ENCODE results near the gene PGPEP1.

The PGPEP1 gene

DNA sequence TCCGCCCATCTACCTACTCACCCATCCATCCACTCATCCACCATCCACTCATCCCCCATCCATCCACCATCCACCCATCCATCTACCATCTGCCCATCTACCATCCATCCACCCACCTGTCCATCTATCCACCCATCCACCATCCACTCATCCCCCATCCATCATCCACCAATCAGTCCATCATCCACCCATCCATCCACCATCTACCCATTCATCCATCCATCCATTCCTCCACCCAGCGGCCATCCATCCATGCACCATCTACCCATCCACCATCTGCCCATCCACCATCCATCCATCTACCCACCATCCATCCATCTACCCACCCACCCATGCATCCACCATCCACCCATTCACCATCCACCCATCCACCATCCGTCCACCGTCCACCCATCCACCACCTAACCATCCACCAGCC, 45.4 kb upstream of the PGPEP1 start:
- Histone ChIP-seq H3K27me3 (ENCODE audit: low read depth, low read length) (no peaks in the 10 kb centered on the region), H2AFZ (ENCODE audit: low read depth, low read length) (no peak overlapping the region), H3K4me1 (ENCODE audit: low read length) (peaks cover 21% of the 10 kb centered on the region), H4K20me1 (ENCODE audit: insufficient read depth, low read length) (no peaks in the 10 kb centered on the region), H3K27ac (ENCODE audit: low read length) (no peak overlapping the region), H3K9ac (ENCODE audit: low read length) (no peak overlapping the region), H3K79me2 (ENCODE audit: low read length) (no peaks in the 10 kb centered on the region), H3K4me2 (ENCODE audit: low read length) (no peak overlapping the region), H3K36me3 (replicated peaks; ENCODE audit: low read depth, low read length) (no peaks in the 10 kb centered on the region), H3K9me3 (ENCODE audit: insufficient read depth, low read length) (no peaks in the 10 kb centered on the region), H3K4me3 (ENCODE audit: low read length) (no peak overlapping the region)
- TF ChIP-seq EZH2phosphoT487 (IDR thresholded peaks at IDR 0.05; ENCODE audit: low read depth): no peak
- TF ChIP-seq, protein P1, sequence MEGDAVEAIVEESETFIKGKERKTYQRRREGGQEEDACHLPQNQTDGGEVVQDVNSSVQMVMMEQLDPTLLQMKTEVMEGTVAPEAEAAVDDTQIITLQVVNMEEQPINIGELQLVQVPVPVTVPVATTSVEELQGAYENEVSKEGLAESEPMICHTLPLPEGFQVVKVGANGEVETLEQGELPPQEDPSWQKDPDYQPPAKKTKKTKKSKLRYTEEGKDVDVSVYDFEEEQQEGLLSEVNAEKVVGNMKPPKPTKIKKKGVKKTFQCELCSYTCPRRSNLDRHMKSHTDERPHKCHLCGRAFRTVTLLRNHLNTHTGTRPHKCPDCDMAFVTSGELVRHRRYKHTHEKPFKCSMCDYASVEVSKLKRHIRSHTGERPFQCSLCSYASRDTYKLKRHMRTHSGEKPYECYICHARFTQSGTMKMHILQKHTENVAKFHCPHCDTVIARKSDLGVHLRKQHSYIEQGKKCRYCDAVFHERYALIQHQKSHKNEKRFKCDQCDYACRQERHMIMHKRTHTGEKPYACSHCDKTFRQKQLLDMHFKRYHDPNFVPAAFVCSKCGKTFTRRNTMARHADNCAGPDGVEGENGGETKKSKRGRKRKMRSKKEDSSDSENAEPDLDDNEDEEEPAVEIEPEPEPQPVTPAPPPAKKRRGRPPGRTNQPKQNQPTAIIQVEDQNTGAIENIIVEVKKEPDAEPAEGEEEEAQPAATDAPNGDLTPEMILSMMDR (IDR thresholded peaks at IDR 0.05; ENCODE audit: low read depth, low read length): no peak

DNA sequence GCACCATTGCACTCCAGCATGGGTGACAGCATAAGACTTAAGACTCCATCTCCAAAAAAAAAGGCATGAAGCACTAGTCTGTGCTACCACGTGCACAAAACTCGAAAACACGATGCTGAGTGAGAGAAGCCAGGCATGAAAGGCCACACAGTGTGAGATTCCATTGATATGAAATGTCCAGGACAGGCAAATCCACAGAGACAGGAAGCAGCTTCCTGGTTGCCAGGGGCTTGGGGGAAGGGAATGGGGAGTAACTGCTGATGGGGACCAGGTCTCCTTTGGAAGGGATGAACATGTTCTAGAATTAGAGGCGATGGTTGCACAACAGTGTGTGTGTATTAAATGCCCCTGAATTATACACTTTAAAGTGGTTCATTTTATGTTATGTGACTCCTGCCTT, 43.1 kb upstream of the PGPEP1 start:
- H3K9ac ChIP-seq (ENCODE audit: low read length): no peak overlapping the region
- H3K4me1 ChIP-seq (ENCODE audit: low read length): peaks cover 8% of the 10 kb centered on the region
- no peak overlapping the region for H2AFZ ChIP-seq (ENCODE audit: low read depth, low read length)
- TF ChIP-seq, protein P1 (IDR thresholded peaks at IDR 0.05; ENCODE audit: low read depth, low read length): no peak
- no peak for TF ChIP-seq EZH2phosphoT487 (IDR thresholded peaks at IDR 0.05; ENCODE audit: low read depth)
- H3K4me3 ChIP-seq (ENCODE audit: low read length): no peak overlapping the region
- H3K36me3 ChIP-seq (replicated peaks; ENCODE audit: low read depth, low read length): no peaks in the 10 kb centered on the region
- H3K4me2 ChIP-seq (ENCODE audit: low read length): no peak overlapping the region
- H3K9me3 ChIP-seq (ENCODE audit: insufficient read depth, low read length): no peaks in the 10 kb centered on the region
- H4K20me1 ChIP-seq (ENCODE audit: insufficient read depth, low read length): no peaks in the 10 kb centered on the region
- H3K27me3 ChIP-seq (ENCODE audit: low read depth, low read length): no peaks in the 10 kb centered on the region
- H3K79me2 ChIP-seq (ENCODE audit: low read length): no peaks in the 10 kb centered on the region
- H3K27ac ChIP-seq (ENCODE audit: low read length): no peak overlapping the region

DNA sequence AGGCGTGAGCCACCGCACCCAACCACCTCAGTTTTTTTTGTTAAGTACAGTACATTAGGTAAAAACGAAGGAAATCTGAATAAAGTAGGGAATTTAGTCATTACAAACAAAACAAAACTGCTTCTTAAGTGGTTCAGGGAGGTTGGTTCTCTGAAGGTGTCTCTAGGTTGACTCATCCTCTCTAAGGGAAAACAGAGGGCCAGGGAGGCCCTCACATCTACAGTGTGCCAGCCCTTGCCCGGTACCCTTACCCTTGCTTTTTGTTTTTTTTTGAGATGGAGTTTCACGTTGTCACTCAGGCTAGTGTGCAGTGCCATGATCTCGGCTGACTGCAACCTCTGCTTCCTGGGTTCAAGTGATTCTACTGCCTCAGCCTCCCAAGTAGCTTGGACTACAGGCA, 41.8 kb upstream of the PGPEP1 start:
- H3K27me3 ChIP-seq (ENCODE audit: low read depth, low read length): no peaks in the 10 kb centered on the region
- peaks cover 6% of the 10 kb centered on the region for H3K4me1 ChIP-seq (ENCODE audit: low read length)
- no peak overlapping the region for H3K4me2 ChIP-seq (ENCODE audit: low read length)
- H2AFZ ChIP-seq (ENCODE audit: low read depth, low read length): no peak overlapping the region
- no peak overlapping the region for H3K27ac ChIP-seq (ENCODE audit: low read length)
- no peak for TF ChIP-seq EZH2phosphoT487 (IDR thresholded peaks at IDR 0.05; ENCODE audit: low read depth)
- TF ChIP-seq, protein P1 (IDR thresholded peaks at IDR 0.05; ENCODE audit: low read depth, low read length): no peak
- H4K20me1 ChIP-seq (ENCODE audit: insufficient read depth, low read length): no peaks in the 10 kb centered on the region
- no peak overlapping the region for H3K9ac ChIP-seq (ENCODE audit: low read length)
- H3K4me3 ChIP-seq (ENCODE audit: low read length): no peak overlapping the region
- no peaks in the 10 kb centered on the region for H3K79me2 ChIP-seq (ENCODE audit: low read length)
- H3K9me3 ChIP-seq (ENCODE audit: insufficient read depth, low read length): no peaks in the 10 kb centered on the region
- no peaks in the 10 kb centered on the region for H3K36me3 ChIP-seq (replicated peaks; ENCODE audit: low read depth, low read length)

DNA sequence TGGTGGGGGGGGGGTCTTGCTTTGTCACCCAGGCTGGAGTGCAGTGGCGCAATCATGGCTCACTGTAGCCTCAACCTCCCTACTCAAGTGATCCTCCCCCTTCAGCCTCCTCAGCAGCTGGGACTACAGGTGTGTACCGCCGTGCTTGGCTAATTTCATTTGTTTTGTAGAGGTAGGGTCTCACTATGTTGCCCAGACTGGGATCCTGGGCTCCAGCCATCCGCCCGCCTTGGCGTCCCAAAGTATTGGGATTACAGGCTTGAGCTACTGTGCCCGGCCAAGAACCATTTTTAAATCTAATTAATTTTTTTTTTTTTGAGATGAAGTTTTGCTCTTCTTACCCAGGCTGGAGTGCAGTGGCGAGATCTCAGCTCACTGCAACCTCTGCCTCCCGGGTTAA, 40.7 kb upstream of the PGPEP1 start:
- peaks cover 16% of the 10 kb centered on the region for H3K4me1 ChIP-seq (ENCODE audit: low read length)
- H3K4me3 ChIP-seq (ENCODE audit: low read length): no peak overlapping the region
- no peaks in the 10 kb centered on the region for H4K20me1 ChIP-seq (ENCODE audit: insufficient read depth, low read length)
- H3K27me3 ChIP-seq (ENCODE audit: low read depth, low read length): no peaks in the 10 kb centered on the region
- no peak overlapping the region for H3K27ac ChIP-seq (ENCODE audit: low read length)
- no peak overlapping the region for H3K4me2 ChIP-seq (ENCODE audit: low read length)
- no peak overlapping the region for H2AFZ ChIP-seq (ENCODE audit: low read depth, low read length)
- no peaks in the 10 kb centered on the region for H3K79me2 ChIP-seq (ENCODE audit: low read length)
- no peak for TF ChIP-seq EZH2phosphoT487 (IDR thresholded peaks at IDR 0.05; ENCODE audit: low read depth)
- TF ChIP-seq, protein P1 (IDR thresholded peaks at IDR 0.05; ENCODE audit: low read depth, low read length): no peak
- no peaks in the 10 kb centered on the region for H3K36me3 ChIP-seq (replicated peaks; ENCODE audit: low read depth, low read length)
- H3K9ac ChIP-seq (ENCODE audit: low read length): no peak overlapping the region
- no peaks in the 10 kb centered on the region for H3K9me3 ChIP-seq (ENCODE audit: insufficient read depth, low read length)
